ENCODE data around the gene PASK. TPM values are rescaled to one million over a fixed set of nuclear protein-coding genes. Genes with fewer than 3 reads are reported as not detected.

PASK gene
- total RNA-seq, 1 experiment from 2014 or later = 51.6 TPM

DNA sequence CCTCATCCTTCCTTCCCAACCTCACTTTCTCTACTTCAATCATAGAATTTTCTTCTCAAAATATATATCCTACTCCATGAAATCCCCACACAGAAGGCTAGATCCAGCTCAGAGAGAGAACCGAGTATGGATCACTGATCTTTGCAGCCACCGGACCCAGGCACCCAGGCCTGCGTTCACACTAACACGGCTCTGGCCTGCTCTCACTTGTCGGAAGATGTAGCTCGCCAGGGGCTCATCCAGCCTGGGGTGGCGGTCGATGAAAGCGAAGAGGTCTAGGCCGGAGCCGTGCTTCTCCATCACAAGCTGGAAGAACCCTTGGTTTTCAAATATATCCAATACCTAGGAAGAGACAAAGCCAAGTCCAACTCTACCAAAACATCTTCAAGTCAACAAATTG lies 34.4 kb downstream of the PASK start:
- Histone ChIP-seq H3K36me3 (ENCODE audit: control insufficient read depth, insufficient read depth, low read length) (no peaks in the 10 kb centered on the region), H3K27me3 (ENCODE audit: control insufficient read depth, insufficient read depth, low read length) (no peaks in the 10 kb centered on the region), H3K27ac (ENCODE audit: low read length) (no peak overlapping the region), H3K4me3 (ENCODE audit: low read depth in 2 of 2, low read length in 2 of 2) (no peak overlapping the region), H3K4me1 (ENCODE audit: control insufficient read depth, insufficient read depth, low read length) (no peaks in the 10 kb centered on the region), H3K9me3 (ENCODE audit: control insufficient read depth, insufficient read depth, low read depth, low read length) (no peaks in the 10 kb centered on the region)
- ChIA-PET CTCF (no interaction called here), POLR2A (no interaction called here)
- intact Hi-C loops (cut with micrococcal nuclease; ENCODE audit: unreplicated experiment) (no loop called here), in situ Hi-C loops (cut with HindIII; ENCODE audit: low pct_unique_long_range_greater_than_20kb, low sequenced_read_pairs) (no loop called here)
- DNase-seq (ENCODE audit: low read depth, low spot score) = no peak
- no peak for ATAC-seq
- no peak for TF ChIP-seq SIN3A (IDR thresholded peaks at IDR 0.05; ENCODE audit: borderline replicate concordance, insufficient read depth, low read depth, low read length)
- no peak for TF ChIP-seq TCF7L2 (IDR thresholded peaks at IDR 0.05; ENCODE audit: low read depth, low read length)
- TF ChIP-seq POLR2AphosphoS5 (IDR thresholded peaks at IDR 0.05; ENCODE audit: low read depth, low read length) = no peak
- TF ChIP-seq, protein P1, sequence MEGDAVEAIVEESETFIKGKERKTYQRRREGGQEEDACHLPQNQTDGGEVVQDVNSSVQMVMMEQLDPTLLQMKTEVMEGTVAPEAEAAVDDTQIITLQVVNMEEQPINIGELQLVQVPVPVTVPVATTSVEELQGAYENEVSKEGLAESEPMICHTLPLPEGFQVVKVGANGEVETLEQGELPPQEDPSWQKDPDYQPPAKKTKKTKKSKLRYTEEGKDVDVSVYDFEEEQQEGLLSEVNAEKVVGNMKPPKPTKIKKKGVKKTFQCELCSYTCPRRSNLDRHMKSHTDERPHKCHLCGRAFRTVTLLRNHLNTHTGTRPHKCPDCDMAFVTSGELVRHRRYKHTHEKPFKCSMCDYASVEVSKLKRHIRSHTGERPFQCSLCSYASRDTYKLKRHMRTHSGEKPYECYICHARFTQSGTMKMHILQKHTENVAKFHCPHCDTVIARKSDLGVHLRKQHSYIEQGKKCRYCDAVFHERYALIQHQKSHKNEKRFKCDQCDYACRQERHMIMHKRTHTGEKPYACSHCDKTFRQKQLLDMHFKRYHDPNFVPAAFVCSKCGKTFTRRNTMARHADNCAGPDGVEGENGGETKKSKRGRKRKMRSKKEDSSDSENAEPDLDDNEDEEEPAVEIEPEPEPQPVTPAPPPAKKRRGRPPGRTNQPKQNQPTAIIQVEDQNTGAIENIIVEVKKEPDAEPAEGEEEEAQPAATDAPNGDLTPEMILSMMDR (IDR thresholded peaks at IDR 0.05) = no peak
- TF ChIP-seq, protein P2, sequence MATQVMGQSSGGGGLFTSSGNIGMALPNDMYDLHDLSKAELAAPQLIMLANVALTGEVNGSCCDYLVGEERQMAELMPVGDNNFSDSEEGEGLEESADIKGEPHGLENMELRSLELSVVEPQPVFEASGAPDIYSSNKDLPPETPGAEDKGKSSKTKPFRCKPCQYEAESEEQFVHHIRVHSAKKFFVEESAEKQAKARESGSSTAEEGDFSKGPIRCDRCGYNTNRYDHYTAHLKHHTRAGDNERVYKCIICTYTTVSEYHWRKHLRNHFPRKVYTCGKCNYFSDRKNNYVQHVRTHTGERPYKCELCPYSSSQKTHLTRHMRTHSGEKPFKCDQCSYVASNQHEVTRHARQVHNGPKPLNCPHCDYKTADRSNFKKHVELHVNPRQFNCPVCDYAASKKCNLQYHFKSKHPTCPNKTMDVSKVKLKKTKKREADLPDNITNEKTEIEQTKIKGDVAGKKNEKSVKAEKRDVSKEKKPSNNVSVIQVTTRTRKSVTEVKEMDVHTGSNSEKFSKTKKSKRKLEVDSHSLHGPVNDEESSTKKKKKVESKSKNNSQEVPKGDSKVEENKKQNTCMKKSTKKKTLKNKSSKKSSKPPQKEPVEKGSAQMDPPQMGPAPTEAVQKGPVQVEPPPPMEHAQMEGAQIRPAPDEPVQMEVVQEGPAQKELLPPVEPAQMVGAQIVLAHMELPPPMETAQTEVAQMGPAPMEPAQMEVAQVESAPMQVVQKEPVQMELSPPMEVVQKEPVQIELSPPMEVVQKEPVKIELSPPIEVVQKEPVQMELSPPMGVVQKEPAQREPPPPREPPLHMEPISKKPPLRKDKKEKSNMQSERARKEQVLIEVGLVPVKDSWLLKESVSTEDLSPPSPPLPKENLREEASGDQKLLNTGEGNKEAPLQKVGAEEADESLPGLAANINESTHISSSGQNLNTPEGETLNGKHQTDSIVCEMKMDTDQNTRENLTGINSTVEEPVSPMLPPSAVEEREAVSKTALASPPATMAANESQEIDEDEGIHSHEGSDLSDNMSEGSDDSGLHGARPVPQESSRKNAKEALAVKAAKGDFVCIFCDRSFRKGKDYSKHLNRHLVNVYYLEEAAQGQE (IDR thresholded peaks at IDR 0.05; ENCODE audit: insufficient read depth in 1 of 2, low read depth in 2 of 2, low read length in 1 of 2) = no peak
- no TSS peak for BruUV-seq (replicated peaks)

DNA sequence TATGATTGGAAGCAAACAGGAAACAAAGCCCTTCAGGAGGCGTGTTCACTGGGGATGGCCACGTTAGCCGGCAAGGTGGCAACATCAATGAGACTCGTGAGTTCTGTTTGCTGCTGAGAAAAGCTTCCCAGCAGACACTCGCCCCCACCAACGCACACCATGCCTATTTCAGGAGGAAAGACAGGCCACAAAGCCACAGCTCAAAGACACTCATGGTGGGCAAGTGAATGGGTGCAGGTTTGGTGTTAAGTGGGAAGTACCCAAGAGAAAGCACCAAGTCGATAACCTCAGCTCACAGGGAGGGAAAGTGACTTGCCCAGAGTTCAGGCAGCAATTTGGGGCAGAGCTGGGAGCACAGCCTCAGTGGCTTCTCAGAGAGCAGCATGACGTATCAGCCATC lies 36.7 kb downstream of the PASK start:
- H3K27me3 ChIP-seq (ENCODE audit: control insufficient read depth, insufficient read depth, low read length) = no peaks in the 10 kb centered on the region
- H3K27ac ChIP-seq (ENCODE audit: low read length) = no peak overlapping the region
- ChIA-PET POLR2A (no interaction called here), CTCF (no interaction called here)
- DNase-seq (ENCODE audit: low read depth, low spot score) (no peak), ATAC-seq (no peak)
- intact Hi-C loops (cut with micrococcal nuclease; ENCODE audit: unreplicated experiment) (no loop called here), in situ Hi-C loops (cut with HindIII; ENCODE audit: low pct_unique_long_range_greater_than_20kb, low sequenced_read_pairs) (no loop called here)
- no peak overlapping the region for H3K4me3 ChIP-seq (ENCODE audit: low read depth in 2 of 2, low read length in 2 of 2)
- H3K9me3 ChIP-seq (ENCODE audit: control insufficient read depth, insufficient read depth, low read depth, low read length) = no peaks in the 10 kb centered on the region
- BruUV-seq (replicated peaks) = no TSS peak
- H3K4me1 ChIP-seq (ENCODE audit: control insufficient read depth, insufficient read depth, low read length) = no peaks in the 10 kb centered on the region
- no peak for TF ChIP-seq TCF7L2 (IDR thresholded peaks at IDR 0.05; ENCODE audit: low read depth, low read length)
- TF ChIP-seq, protein P2 (IDR thresholded peaks at IDR 0.05; ENCODE audit: insufficient read depth in 1 of 2, low read depth in 2 of 2, low read length in 1 of 2) = no peak
- TF ChIP-seq POLR2AphosphoS5 (IDR thresholded peaks at IDR 0.05; ENCODE audit: low read depth, low read length) = no peak
- TF ChIP-seq, protein P1 (IDR thresholded peaks at IDR 0.05) = no peak
- no peak for TF ChIP-seq SIN3A (IDR thresholded peaks at IDR 0.05; ENCODE audit: borderline replicate concordance, insufficient read depth, low read depth, low read length)
- no peaks in the 10 kb centered on the region for H3K36me3 ChIP-seq (ENCODE audit: control insufficient read depth, insufficient read depth, low read length)
